ENCODE results near the gene BAIAP2.

GRCh38 chr17:81045590-81046095, 10.7 kb downstream of the BAIAP2 start:
- TF ChIP-seq RAD21 (IDR thresholded peaks at IDR 0.05; ENCODE audit: low read depth) (no peak), REST (IDR thresholded peaks at IDR 0.05; ENCODE audit: low read depth) (no peak), EGR1 (IDR thresholded peaks at IDR 0.05) (no peak), EP300 (IDR thresholded peaks at IDR 0.05; ENCODE audit: borderline replicate concordance) (no peak), MAX (IDR thresholded peaks at IDR 0.05) (no peak), YY1 (IDR thresholded peaks at IDR 0.05; ENCODE audit: low read depth) (no peak), TEAD4 (IDR thresholded peaks at IDR 0.05) (no peak), USF1 (IDR thresholded peaks at IDR 0.05) (no peak), FOXM1 (IDR thresholded peaks at IDR 0.05; ENCODE audit: borderline replicate concordance, low read depth) (no peak), TAF1 (IDR thresholded peaks at IDR 0.05; ENCODE audit: low read depth) (no peak)

Data from Ishikawa (cell line).